Activated CD8-positive, alpha-beta T cell treated with anti-CD3 and anti-CD28 coated beads for 36 hours (primary cell): ENCODE results near the gene TIMP2. TPM values are rescaled to one million over a fixed set of nuclear protein-coding genes. Genes with fewer than 3 reads are reported as not detected.

ENCODE experiments used
- ATAC-seq: fragments of 200-7000 bp; cut with Tn5 transposase; one replicate; pipeline ENCODE4 v1.10.0; 2021; ENCODE audit warnings: mild to moderate bottlenecking, moderate library complexity
- CTCF ChIA-PET: fragments of 350-600 bp; sonication (Branson Sonifier 250); formaldehyde crosslinking; loops from one replicate; lab custom pipeline; 2021; ENCODE audit warnings: antibody characterized with exemption; lab: Charles Lee
- POLR2A ChIA-PET: fragments of 350-600 bp; sonication (Branson Sonifier 250); formaldehyde crosslinking; loops from one replicate; lab custom pipeline; 2021; ENCODE audit warnings: antibody characterized with exemption; lab: Charles Lee
- DNase-seq: peaks from one replicate; pipeline ENCODE4 v3.0.0-alpha.2; 2020
- H3K27ac Mint-ChIP-seq: one replicate; pipeline ENCODE4 v1.8.0; 2021; ENCODE audit warnings: mild to moderate bottlenecking, mixed read lengths
- H3K27me3 Mint-ChIP-seq: one replicate; pipeline ENCODE4 v1.8.0; 2021; ENCODE audit warnings: mixed read lengths
- H3K36me3 Mint-ChIP-seq: one replicate; pipeline ENCODE4 v1.8.0; 2021; ENCODE audit warnings: low read depth, mixed read lengths
- H3K4me1 Mint-ChIP-seq: one replicate; pipeline ENCODE4 v1.8.0; 2021; ENCODE audit warnings: low read depth, mixed read lengths
- H3K4me3 Mint-ChIP-seq: one replicate; pipeline ENCODE4 v1.8.0; 2021; ENCODE audit warnings: mild to moderate bottlenecking, moderate library complexity, mixed read lengths
- H3K9me3 Mint-ChIP-seq: one replicate; pipeline ENCODE4 v1.8.0; 2021; ENCODE audit warnings: mixed read lengths
- intact Hi-C: fragments of 100-400 bp; cut with micrococcal nuclease; formaldehyde crosslinking; loops from one replicate; pipeline ENCODE4 v1.10.0; 2022
- total RNA-seq, 2 experiments: library from RNA; stranded (reverse); gene quantifications; one replicate each; pipeline ENCODE4 v1.2.3, GENCODE V29; 2021
- TF ChIP-seq, protein P1 (sequence below): fragments of 200-600 bp; IDR thresholded peaks from one replicate; pipeline ENCODE4 v1.8.0; 2022; ENCODE audit warnings: antibody characterized with exemption, mild to moderate bottlenecking

Gene TIMP2
- total RNA-seq, 2 experiments from 2014 or later = 2.4 to 2.5 TPM

DNA sequence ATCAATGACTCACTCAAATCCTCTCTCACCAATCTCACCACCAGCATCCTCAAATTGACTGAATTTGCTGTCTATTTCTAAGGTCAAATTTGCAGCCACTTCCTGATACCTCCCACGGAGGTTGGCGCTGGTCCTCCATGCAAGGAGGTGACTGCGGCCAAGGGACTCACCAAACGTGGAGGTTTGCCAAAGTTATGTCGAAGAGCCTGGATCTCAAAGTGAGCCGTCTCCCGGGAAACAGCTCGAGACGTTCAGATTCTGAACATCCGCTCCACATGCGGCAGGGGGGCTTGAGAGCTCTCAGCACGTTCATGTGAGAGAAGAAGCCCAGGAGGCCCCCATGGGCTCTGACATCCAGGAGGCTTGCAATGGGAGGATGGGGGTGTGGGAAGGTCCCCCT is 31.9 kb upstream of the TIMP2 start:
- ChIA-PET POLR2A (interaction anchor here (0.6 to 0.7 kb wide), 2 partner anchors 49 to 332 kb away, joined by 3 read pairs; no protein-coding TSS in a partner anchor), CTCF (interaction anchor here (0.9 to 1.1 kb wide), 2 partner anchors 14 to 91 kb away, joined by 3 read pairs; no protein-coding TSS in a partner anchor)
- intact Hi-C loops = no loop called here
- no peaks in the 10 kb centered on the region for H3K9me3 Mint-ChIP-seq
- no peaks in the 10 kb centered on the region for H3K36me3 Mint-ChIP-seq
- ATAC-seq (no peak), DNase-seq (no peak)
- H3K4me1 Mint-ChIP-seq = no peaks in the 10 kb centered on the region
- H3K27me3 Mint-ChIP-seq = no peaks in the 10 kb centered on the region
- no peak overlapping the region for H3K4me3 Mint-ChIP-seq
- TF ChIP-seq, protein P1, sequence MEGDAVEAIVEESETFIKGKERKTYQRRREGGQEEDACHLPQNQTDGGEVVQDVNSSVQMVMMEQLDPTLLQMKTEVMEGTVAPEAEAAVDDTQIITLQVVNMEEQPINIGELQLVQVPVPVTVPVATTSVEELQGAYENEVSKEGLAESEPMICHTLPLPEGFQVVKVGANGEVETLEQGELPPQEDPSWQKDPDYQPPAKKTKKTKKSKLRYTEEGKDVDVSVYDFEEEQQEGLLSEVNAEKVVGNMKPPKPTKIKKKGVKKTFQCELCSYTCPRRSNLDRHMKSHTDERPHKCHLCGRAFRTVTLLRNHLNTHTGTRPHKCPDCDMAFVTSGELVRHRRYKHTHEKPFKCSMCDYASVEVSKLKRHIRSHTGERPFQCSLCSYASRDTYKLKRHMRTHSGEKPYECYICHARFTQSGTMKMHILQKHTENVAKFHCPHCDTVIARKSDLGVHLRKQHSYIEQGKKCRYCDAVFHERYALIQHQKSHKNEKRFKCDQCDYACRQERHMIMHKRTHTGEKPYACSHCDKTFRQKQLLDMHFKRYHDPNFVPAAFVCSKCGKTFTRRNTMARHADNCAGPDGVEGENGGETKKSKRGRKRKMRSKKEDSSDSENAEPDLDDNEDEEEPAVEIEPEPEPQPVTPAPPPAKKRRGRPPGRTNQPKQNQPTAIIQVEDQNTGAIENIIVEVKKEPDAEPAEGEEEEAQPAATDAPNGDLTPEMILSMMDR = no peak
- no peak overlapping the region for H3K27ac Mint-ChIP-seq

DNA sequence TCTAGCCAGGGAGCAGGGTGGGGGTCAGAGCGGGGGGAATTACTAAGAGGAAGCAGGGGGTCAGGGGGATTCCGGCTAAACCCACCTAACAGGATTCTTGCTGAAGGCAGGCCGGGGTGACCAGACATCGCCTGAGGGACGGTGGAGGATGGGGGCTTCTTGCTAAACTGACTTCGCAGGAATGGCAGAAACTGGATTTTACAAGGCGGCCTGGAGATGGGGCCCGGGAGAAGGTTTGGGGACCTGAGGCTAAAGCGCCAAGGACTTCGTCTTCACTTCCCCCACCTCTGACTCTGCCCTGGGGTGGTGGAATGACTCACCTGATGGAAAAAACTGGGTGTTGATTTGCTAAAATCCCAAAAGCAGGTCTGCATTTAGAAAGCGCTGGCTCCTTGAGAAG is 31.1 kb upstream of the TIMP2 start:
- Mint-ChIP-seq H3K4me1 (no peaks in the 10 kb centered on the region), H3K27ac (no peak overlapping the region), H3K27me3 (no peaks in the 10 kb centered on the region), H3K36me3 (no peaks in the 10 kb centered on the region), H3K9me3 (peaks cover 2% of the 10 kb centered on the region), H3K4me3 (no peak overlapping the region)
- TF ChIP-seq, protein P1 = no peak
- ATAC-seq (no peak), DNase-seq (no peak)
- intact Hi-C loops = no loop called here
- CTCF ChIA-PET = interaction anchor here (0.9 kb wide), 1 partner anchor 15 kb away, joined by 3 read pairs; no protein-coding TSS in a partner anchor
- POLR2A ChIA-PET = no interaction called here

DNA sequence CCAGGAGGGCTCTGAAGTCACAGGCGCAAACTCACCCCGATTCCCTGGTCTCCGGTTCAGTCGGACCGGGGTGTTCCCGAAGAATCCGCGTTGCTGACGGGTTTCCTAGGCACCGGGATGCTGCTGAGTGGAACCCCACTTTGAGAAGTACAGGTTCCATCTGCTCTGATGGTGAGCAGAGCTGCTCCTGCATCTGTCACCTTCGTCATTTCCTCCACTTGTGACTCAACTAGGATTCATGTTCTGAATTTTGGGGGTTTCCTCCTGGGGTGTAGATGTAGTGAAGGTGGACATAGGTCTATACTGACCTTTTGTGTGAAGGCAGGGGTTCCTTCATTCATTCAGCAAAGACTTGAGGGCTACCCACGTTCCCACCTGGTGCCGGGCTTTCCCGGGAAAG is 29.5 kb upstream of the TIMP2 start:
- DNase-seq = no peak
- intact Hi-C loops = no loop called here
- Mint-ChIP-seq H3K27ac (no peak overlapping the region), H3K27me3 (no peaks in the 10 kb centered on the region), H3K4me1 (no peaks in the 10 kb centered on the region), H3K9me3 (peaks cover 16% of the 10 kb centered on the region), H3K4me3 (no peak overlapping the region), H3K36me3 (peaks cover 2% of the 10 kb centered on the region)
- TF ChIP-seq, protein P1 = no peak
- POLR2A ChIA-PET = no interaction called here
- ATAC-seq = peak; percentile 55
- CTCF ChIA-PET = interaction anchor here (2.7 kb wide), 1 partner anchor 89 kb away, joined by 13 read pairs; no protein-coding TSS in a partner anchor

DNA sequence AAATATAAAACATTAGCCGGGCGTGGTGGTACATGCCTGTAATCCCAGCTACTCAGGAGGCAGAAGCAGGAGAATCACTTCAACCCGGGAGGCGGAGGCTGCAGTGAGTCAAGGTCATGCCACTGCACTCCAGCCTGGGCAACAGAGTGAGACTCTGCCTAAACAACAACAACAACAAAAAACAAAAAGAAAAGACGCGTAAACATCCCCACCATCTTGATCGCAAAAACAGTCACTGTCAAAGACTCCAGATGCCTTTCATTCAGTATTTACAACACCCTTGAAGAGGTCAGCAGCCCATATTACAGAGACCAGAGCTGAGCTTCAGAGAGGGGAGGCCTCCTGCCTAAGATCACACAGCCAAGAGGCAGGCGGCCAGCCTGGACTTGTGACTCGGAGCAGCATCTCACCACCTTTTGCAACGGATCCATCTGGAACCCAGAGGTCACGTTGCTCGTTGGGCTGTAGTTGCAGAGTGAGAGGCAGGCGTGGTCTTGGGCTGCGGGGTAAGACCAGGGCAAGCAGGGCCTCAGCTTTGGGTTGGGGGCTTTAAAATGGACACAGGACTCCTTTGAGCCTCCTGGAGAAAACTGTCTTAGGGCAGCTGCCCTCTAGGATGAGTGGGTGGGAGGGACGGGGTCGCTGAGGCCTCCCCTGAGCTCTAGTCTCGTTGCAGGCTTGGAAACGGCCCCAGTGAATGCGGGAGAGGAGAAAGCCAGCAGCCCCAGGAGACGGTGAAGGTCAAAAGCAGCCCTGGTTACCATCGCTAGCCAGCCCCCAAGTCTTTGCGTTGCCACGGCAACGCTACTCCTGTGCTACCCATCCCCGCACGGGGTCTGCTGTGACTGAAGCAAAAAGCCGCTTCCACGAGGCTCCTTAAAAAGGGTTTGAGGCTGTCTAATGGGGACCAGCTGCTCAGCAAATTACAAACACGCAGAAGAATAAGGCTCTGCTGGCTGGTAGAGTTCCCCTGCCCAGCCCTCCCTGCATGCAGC is 28.5 kb upstream of the TIMP2 start:
- ATAC-seq = no peak
- ChIA-PET CTCF (interaction anchor here (1.3 to 2.7 kb wide), 2 partner anchors 18 to 88 kb away, joined by 3 to 13 read pairs; no protein-coding TSS in a partner anchor), POLR2A (no interaction called here)
- Mint-ChIP-seq H3K27me3 (no peaks in the 10 kb centered on the region), H3K27ac (no peak overlapping the region), H3K9me3 (peaks cover 18% of the 10 kb centered on the region), H3K4me1 (no peaks in the 10 kb centered on the region), H3K36me3 (peaks cover 2% of the 10 kb centered on the region), H3K4me3 (no peak overlapping the region)
- TF ChIP-seq, protein P1 = no peak
- intact Hi-C loops = no loop called here
- no peak for DNase-seq

DNA sequence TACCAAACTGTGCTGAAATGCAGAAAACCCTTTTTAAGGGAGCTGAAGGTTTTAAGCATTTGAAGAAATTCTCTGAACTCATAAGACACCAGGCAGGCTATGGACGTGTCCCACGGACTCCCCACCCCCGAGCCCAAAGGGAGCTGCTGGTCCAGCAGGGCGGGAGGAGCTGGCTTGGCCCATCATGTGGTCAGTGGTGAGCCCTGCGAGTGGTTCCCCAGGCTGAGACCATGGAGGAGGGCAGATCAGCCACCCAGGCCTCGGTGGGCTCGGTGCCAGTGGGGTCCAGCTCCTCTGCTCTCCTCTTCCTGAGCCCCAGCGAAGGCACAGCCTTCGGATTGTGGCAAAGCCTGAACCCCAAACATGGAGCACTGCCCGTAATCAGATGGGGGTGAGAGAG is 27.5 kb upstream of the TIMP2 start:
- H3K4me1 Mint-ChIP-seq = no peaks in the 10 kb centered on the region
- DNase-seq = no peak
- peaks cover 2% of the 10 kb centered on the region for H3K36me3 Mint-ChIP-seq
- no peaks in the 10 kb centered on the region for H3K27me3 Mint-ChIP-seq
- intact Hi-C loops = no loop called here
- TF ChIP-seq, protein P1 = no peak
- H3K9me3 Mint-ChIP-seq = peaks cover 18% of the 10 kb centered on the region
- no peak overlapping the region for H3K4me3 Mint-ChIP-seq
- H3K27ac Mint-ChIP-seq = no peak overlapping the region
- ATAC-seq = no peak
- ChIA-PET CTCF (interaction anchor here (1.3 to 2.7 kb wide), 2 partner anchors 19 to 87 kb away, joined by 3 to 13 read pairs; no protein-coding TSS in a partner anchor), POLR2A (interaction anchor here (0.6 to 0.7 kb wide), 2 partner anchors 32 to 89 kb away, joined by 3 read pairs; no protein-coding TSS in a partner anchor)
